GM13976 (cell line): ENCODE results near the gene TTLL4.

Source experiments
- DNase-seq: peaks from one replicate; pipeline ENCODE4 v3.0.0; 2012; ENCODE audit warnings: low spot score
- in situ Hi-C: fragments of 300-500 bp; cut with MboI; formaldehyde crosslinking; loops from one replicate; pipeline ENCODE4 v1.12.0; 2022; ENCODE audit warnings: low sequenced_read_pairs, mixed read lengths, inconsistent platforms; ENCODE audit not compliant: unreplicated experiment
- TF ChIP-seq, protein P1 (sequence below): IDR thresholded peaks from 2 replicates; pipeline ENCODE4 v1.5.1; 2012; ENCODE audit warnings: borderline replicate concordance, mild to moderate bottlenecking; ENCODE audit not compliant: insufficient read depth; ENCODE audit errors: extremely low read depth, missing control alignments, control extremely low read depth

The TTLL4 gene

DNA sequence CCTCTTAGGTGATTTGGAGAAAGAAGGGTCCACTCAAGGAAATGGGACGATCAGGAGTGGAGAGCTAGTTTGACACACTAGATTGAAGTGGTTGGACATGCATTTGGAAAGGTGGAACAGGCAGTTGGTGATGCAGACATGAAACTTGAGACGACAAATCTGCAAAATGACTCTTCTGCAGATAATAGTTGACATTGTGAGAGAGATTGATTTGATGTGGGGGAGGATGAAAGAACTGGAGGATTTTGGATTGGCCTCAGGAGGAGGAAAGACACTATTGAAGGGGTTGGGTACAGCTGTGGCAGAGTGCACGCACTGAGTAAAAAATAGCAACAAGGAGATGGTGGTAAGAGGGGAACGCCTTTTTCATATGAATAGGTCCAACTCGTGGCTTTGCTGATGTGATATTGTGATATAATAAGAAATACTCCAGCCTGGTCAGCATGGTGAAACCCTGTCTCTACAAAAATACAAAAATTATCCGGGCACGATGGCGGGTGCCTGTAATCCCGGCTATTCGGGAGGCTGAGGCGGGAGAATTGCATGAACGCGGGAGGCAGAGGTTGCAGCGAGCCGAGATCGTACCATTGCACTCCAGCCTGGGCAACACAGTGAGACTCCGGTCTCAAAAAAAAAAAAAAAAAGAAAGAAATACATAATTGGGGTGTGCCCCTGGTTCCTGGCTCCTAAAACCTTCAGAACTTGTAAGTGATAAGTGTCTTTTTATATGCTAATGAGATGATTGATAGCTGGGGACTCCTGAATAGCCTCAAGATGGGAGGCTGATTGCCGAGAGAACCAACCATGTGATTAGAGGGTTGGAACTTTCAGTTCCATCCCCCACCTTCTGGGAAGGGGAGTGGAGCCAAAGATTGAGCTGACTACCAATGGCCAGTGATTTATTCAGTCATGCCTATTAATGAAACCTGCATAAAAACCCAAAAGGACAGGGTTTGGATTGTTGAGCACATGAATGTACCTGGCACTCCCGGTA is 9.7 kb downstream of the TTLL4 start:
- in situ Hi-C loops: loop anchor here (10.0 kb wide), 1 partner anchor 124 kb away; no protein-coding TSS in a partner anchor
- TF ChIP-seq, protein P1, sequence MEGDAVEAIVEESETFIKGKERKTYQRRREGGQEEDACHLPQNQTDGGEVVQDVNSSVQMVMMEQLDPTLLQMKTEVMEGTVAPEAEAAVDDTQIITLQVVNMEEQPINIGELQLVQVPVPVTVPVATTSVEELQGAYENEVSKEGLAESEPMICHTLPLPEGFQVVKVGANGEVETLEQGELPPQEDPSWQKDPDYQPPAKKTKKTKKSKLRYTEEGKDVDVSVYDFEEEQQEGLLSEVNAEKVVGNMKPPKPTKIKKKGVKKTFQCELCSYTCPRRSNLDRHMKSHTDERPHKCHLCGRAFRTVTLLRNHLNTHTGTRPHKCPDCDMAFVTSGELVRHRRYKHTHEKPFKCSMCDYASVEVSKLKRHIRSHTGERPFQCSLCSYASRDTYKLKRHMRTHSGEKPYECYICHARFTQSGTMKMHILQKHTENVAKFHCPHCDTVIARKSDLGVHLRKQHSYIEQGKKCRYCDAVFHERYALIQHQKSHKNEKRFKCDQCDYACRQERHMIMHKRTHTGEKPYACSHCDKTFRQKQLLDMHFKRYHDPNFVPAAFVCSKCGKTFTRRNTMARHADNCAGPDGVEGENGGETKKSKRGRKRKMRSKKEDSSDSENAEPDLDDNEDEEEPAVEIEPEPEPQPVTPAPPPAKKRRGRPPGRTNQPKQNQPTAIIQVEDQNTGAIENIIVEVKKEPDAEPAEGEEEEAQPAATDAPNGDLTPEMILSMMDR: no peak
- DNase-seq: no peak

DNA sequence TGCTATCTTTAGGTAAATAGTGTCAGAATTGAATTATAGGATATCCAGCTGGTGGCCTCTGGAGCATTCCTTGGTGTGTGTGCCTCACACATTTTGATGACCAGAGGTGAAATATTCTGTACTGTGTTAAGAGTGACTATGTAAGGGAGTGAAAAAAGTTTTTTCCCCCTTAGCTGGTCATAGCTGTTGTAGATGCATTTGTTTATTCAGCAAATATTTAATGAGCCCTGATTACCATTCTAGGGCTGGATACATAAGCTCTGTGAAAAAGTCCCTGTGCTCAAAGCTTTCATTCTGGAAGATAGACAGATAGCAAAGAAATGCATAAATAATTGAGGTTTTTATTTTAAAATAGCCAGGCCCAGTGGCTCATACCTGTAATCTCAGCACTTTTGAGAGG is 10.9 kb downstream of the TTLL4 start:
- in situ Hi-C loops: loop anchor here (10.0 kb wide), 1 partner anchor 123 kb away; no protein-coding TSS in a partner anchor
- DNase-seq: no peak
- TF ChIP-seq, protein P1: no peak

DNA sequence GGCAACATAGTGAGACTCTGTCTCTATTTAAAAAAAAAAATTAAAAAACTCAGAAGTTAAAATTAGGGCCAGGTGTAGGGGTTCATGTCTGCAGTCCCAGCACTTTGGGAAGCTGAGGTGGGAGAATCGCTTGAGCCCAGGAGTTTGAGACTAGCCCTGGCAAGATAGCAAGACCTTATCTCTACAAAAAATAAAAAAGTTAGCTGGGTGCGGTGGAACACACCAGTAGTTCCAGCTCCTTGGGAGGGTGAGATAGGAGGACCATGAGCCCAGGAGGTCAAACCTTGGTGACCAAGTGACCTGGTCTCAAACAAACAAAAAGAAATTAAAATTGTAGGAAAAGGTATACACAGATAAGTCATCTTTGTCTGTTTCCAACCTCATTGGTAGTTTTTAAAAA is 11.3 kb downstream of the TTLL4 start:
- in situ Hi-C loops: loop anchor here (10.0 kb wide), 1 partner anchor 123 kb away; no protein-coding TSS in a partner anchor
- no peak for DNase-seq
- TF ChIP-seq, protein P1: no peak

DNA sequence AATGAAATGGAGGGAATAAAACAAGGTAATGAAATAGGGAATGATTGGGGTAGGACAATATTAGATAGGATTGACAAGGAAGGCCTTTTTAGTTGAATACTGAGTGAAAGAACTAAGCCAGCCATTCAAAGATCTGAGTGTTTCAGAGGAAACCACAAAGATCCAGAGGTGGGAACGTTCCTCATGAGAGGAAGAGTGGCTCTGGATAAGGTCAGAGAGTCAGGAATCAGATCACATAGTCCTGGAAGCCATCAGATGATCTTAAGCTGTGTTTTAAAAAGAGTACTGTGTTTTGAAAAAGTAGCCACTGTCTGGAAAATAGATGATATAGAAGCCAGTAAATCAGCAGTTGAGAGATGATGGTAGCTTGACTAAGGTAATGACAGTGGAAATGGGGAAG is 11.8 kb downstream of the TTLL4 start:
- no peak for DNase-seq
- in situ Hi-C loops: loop anchor here (10.0 kb wide), 1 partner anchor 122 kb away; no protein-coding TSS in a partner anchor
- TF ChIP-seq, protein P1: no peak

DNA sequence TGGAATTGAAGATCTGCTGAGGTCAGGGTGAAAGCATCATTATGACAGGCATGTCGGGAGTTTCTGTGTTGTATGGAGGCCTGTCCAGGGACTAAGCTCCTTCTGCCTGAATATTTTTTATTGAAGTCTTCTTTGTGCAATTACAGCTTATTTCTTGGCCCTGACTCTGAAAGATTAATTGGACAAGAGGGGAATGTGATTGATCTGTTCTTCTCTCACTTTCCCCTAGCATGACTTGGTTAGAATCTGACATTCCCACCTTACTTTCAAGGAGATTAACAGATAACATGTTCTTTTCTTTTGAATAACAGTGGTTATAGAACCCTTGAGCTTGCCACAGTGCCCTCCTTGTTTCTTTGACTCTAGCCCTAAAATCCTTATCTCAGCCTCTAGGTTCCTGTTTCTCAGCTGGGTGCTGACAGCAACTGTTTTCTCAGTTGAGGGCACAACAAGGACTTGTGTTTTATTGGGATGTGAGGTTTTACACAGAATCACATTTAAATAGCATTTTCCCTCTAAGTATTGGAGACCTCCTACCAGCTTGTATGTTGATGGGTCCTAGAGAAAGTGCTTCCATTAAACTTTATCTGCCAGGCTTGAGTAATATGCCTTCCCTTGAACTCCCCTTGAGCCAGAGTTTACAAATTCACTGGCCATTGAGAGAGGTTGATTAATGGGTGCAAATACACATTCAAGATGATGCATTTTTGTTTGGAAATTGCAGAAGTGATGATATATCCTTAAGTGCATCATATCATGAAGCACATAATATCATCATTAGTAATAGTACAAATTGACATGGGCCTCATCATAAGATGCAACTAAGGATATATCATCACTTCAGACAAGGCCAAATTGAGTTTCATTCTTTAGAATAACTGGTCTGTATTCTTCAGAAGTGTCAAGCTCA is 12.5 kb downstream of the TTLL4 start:
- in situ Hi-C loops: loop anchor here (10.0 kb wide), 1 partner anchor 122 kb away; no protein-coding TSS in a partner anchor
- no peak for DNase-seq

DNA sequence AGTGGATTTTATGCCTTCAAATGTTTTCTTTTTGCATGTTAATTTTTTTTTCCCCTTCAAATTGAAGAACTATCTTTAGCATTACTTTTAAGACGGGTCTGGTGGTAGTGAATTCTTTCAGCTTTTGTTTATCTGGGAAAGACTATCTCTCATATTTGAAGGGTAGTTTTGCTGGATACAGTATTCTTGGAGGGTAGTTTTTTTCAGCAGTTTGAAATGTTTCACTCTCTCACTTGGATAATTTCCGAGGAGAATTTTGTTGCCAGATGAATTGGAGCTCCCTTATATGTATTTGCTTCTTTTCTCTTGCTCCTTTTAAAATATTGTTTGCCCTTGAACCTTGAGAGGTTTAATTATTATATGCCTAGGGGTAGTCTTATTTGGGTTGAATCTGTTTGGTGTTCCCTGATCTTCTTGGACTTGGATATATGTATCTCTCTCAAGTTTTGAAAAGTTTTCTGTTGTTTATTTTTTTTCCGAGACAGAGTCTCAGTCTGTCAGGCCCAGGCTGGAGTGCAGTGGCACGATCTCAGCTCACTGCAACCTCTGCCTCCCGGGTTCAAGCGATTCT is 15.5 kb downstream of the TTLL4 start:
- DNase-seq: no peak
- in situ Hi-C loops: loop anchor here (10.0 kb wide), 1 partner anchor 119 kb away; no protein-coding TSS in a partner anchor

More for the DNA sequence above, 12.5 kb downstream of the TTLL4 start:
- TF ChIP-seq, protein P1: no peak

More for the DNA sequence above, 15.5 kb downstream of the TTLL4 start:
- TF ChIP-seq, protein P1: no peak
